K562 (cell line): ENCODE measurements around the gene RAB7A. TPM values are rescaled to one million over a fixed set of nuclear protein-coding genes. Genes with fewer than 3 reads are reported as not detected.
A peak's percentile ranks its signal among the peaks of the same experiment; 100 is the strongest.

Experiments
- ATAC-seq: fragments of 200-7000 bp; cut with Tn5 transposase; 3 replicates; pipeline ENCODE4 v1.9.1; 2020; ENCODE audit warnings: moderate library complexity
- BruUV-seq: library from RNA; stranded (reverse); fragments of 400-500 nt; replicated peaks from 2 replicates; lab custom pipeline; 2021; lab: Mats Ljungman, UMichigan
- CTCF ChIA-PET: fragments of 300-600 bp; formaldehyde crosslinking; extraction: SDS; loops from one replicate; lab custom pipeline; 2021; ENCODE audit warnings: low intra/inter-chr PET ratio; lab: Yijun Ruan, JAX
- POLR2A ChIA-PET: fragments of 300-600, 350-650 bp; sonication (Branson Sonifier 250); formaldehyde crosslinking; extraction: SDS; loops from one replicate; lab custom pipeline; 2021; ENCODE audit warnings: antibody characterized with exemption, inconsistent platforms; lab: Yijun Ruan, JAX
- DNase-seq, 4 experiments: peaks; one replicate each; pipeline versions ENCODE4 v3.0.0 to v3.0.0-alpha.2; 2011 to 2018; ENCODE audit warnings: low spot score in 3 of 4, mixed read lengths in 3 of 4; ENCODE audit errors: extremely low read depth in 1 of 4
- FAIRE-seq: peaks from 2 replicates; lab custom pipeline; 2011; peaks lifted over from hg19 to GRCh38; lab: Jason Lieb, UNC
- H2AFZ ChIP-seq: 2 replicates; pipeline ENCODE4 v1.6.0; 2011; ENCODE audit warnings: low read depth, low read length, control low read depth, inconsistent platforms
- H3K27ac ChIP-seq: fragments of 200-600 bp; 3 replicates; pipeline ENCODE4 v1.8.0; 2011; ENCODE audit warnings: low read depth, mild to moderate bottlenecking, control low read depth, inconsistent platforms, low read length, moderate library complexity, mixed read lengths; ENCODE audit errors: extremely low read depth
- H3K27me3 ChIP-seq, 2 experiments: fragments of 300-600 bp in 1 of 2; 2 replicates in 1 of 2; 3 replicates in 1 of 2; pipeline versions ENCODE4 v1.6.0 to v1.8.0; 2011; ENCODE audit warnings: inconsistent platforms in 2 of 2, low read length in 2 of 2, mild to moderate bottlenecking in 1 of 2, mixed read lengths in 1 of 2, moderate library complexity in 1 of 2; ENCODE audit not compliant: control insufficient read depth in 2 of 2, insufficient read depth in 2 of 2
- H3K36me3 ChIP-seq: fragments of 300-600 bp; 3 replicates; pipeline ENCODE4 v1.8.0; 2011; ENCODE audit warnings: mild to moderate bottlenecking, low read length, inconsistent platforms; ENCODE audit not compliant: control insufficient read depth, insufficient read depth
- H3K4me1 ChIP-seq, 2 experiments: fragments of 200-600 bp in 1 of 2; replicated peaks in 1 of 2; 2 replicates in 1 of 2; 3 replicates in 1 of 2; pipeline versions ENCODE4 v1.5.1 to v1.8.0; 2011; ENCODE audit warnings: inconsistent platforms in 2 of 2, low read length in 2 of 2, mild to moderate bottlenecking in 1 of 2, mixed read lengths in 1 of 2, moderate library complexity in 1 of 2; ENCODE audit not compliant: control insufficient read depth in 2 of 2, insufficient read depth in 2 of 2
- H3K4me2 ChIP-seq: 2 replicates; pipeline ENCODE4 v1.6.1; 2011; ENCODE audit warnings: low read length, control low read depth, inconsistent platforms, mixed read lengths; ENCODE audit not compliant: insufficient read depth
- H3K4me3 ChIP-seq: fragments of 200-600 bp; sonication (generic), shearing (Covaris generic); 2 replicates; pipeline ENCODE4 v1.5.1; 2016; ENCODE audit warnings: control low read depth, inconsistent platforms
- H3K79me2 ChIP-seq: fragments of 200-600 bp; 3 replicates; pipeline ENCODE4 v1.8.0; 2011; ENCODE audit warnings: low read length, inconsistent platforms; ENCODE audit not compliant: control insufficient read depth, insufficient read depth
- H3K9ac ChIP-seq, 2 experiments: 2 replicates each; pipeline versions ENCODE4 v1.6.0 to v1.6.1; 2011; ENCODE audit warnings: low read depth in 2 of 2, low read length in 2 of 2, control low read depth in 1 of 2, inconsistent platforms in 1 of 2, mild to moderate bottlenecking in 1 of 2, mixed read lengths in 1 of 2; ENCODE audit not compliant: insufficient read depth in 1 of 2
- H3K9me1 ChIP-seq: one replicate; pipeline ENCODE4 v1.6.0; 2011; ENCODE audit warnings: inconsistent platforms, mild to moderate bottlenecking, low read length, moderate library complexity; ENCODE audit not compliant: control insufficient read depth, insufficient read depth
- H3K9me3 ChIP-seq: replicated peaks from 2 replicates; pipeline ENCODE4 v1.5.1; 2011; ENCODE audit warnings: low read depth, low read length, inconsistent platforms; ENCODE audit not compliant: control insufficient read depth, insufficient read depth
- H4K20me1 ChIP-seq: replicated peaks from 2 replicates; pipeline ENCODE4 v1.6.1; 2011; ENCODE audit warnings: low read length, inconsistent platforms, mixed read lengths; ENCODE audit not compliant: control insufficient read depth, insufficient read depth
- BDP1 ChIP-seq: IDR thresholded peaks from 3 replicates; pipeline ENCODE4 v1.6.1; 2011; ENCODE audit not compliant: insufficient read length, insufficient read depth
- HINFP ChIP-seq: fragments of 450-650 bp; conservative IDR thresholded peaks from 2 replicates; pipeline ENCODE4 v1.6.1; 2016; ENCODE audit warnings: missing genetic modification characterization, low read depth, mild to moderate bottlenecking, control low read depth, missing compliant biosample characterization
- KDM1A ChIP-seq, 2 experiments: fragments of 450-650 bp; IDR thresholded peaks; 2 replicates each; pipeline ENCODE4 v1.6.1; 2016; ENCODE audit warnings: mild to moderate bottlenecking in 2 of 2
- NCOR1 ChIP-seq: fragments of 450-650 bp; IDR thresholded peaks from 2 replicates; pipeline ENCODE4 v1.6.1; 2016; ENCODE audit warnings: mild to moderate bottlenecking, moderate library complexity
- RREB1 ChIP-seq: fragments of 250-450 bp; sonication (Bioruptor Pico); IDR thresholded peaks from 2 replicates; pipeline ENCODE4 v1.4.0; 2020
- XRCC5 ChIP-seq: fragments of 200-400 bp; formaldehyde crosslinking; IDR thresholded peaks from 2 replicates; pipeline ENCODE4 v1.6.1; 2017; ENCODE audit warnings: low read depth, mild to moderate bottlenecking, low read length
- ZNF140 ChIP-seq: fragments of 250-450 bp; sonication (Bioruptor Pico); IDR thresholded peaks from 2 replicates; pipeline ENCODE4 v1.8.0; 2021; ENCODE audit warnings: moderate library complexity, mild to moderate bottlenecking, inconsistent platforms
- WGBS: fragments of 100-300 bp; shearing (Covaris generic); methylation state at CpG from one replicate; pipeline ENCODE4 v1.1.6; 2016; ENCODE audit warnings: low coverage, mixed read lengths; ENCODE audit not compliant: insufficient coverage; ENCODE audit errors: missing lambda C conversion rate; 5-methylcytosine and 5-hydroxymethylcytosine counted together
- in situ Hi-C: fragments of 300-500 bp; cut with MboI; formaldehyde crosslinking; loops from 4 replicates; pipeline ENCODE4 v1.15.0; 2018; ENCODE audit warnings: inconsistent platforms, mixed read lengths
- intact Hi-C: fragments of 100-400 bp; cut with micrococcal nuclease; formaldehyde crosslinking; loops from 2 replicates; pipeline ENCODE4 v1.14.2; 2022
- polyA plus RNA-seq, 8 experiments: library from polyadenylated mRNA; depleted of rRNA in 4 of 8; stranded (reverse) in 5 of 8; unstranded in 3 of 8; fragments of >200 nt; fragmentation: Nextera tagmentation in 2 of 8; fragmentation: Illumina TruSeq in 1 of 8; extraction: Ambion mirVana in 2 of 8; extraction: Trizol in 1 of 8; gene quantifications; 2 replicates each; pipeline versions ENCODE4 v1.2.1 to v1.2.3, GENCODE V29; 2011 to 2014; ENCODE audit warnings: inconsistent platforms in 1 of 8, missing spikeins in 1 of 8
- total RNA-seq, 7 experiments: library from RNA; depleted of rRNA in 6 of 7; stranded (reverse); fragments of >200 nt in 6 of 7; fragmentation: Illumina TruSeq in 2 of 7; extraction: Trizol in 2 of 7; gene quantifications; 2 replicates each; pipeline versions ENCODE4 v1.2.1 to v1.2.3, GENCODE V29; 2011 to 2021; ENCODE audit warnings: low replicate concordance in 1 of 7

Gene RAB7A
- total and polyA plus RNA-seq, 9 of the 15 experiments (the other 6 are each of a cell fraction or from before 2014, with no cell fraction given): 30.9 to 204 (median 72.8) TPM

- Histone ChIP-seq H3K79me2 (peaks cover 86% of the 10 kb centered on the region), H3K9me1 (no peaks in the 10 kb centered on the region), H3K4me1 (peaks cover 2 to 4% of the 10 kb centered on the region in 2 experiments; a peak in 3 of 5 replicates), H3K36me3 (peaks cover 34% of the 10 kb centered on the region; the same call in 2 of the 3 replicates), H4K20me1 (peaks cover 7% of the 10 kb centered on the region; the same call in 1 of the 2 replicates), H3K4me3 (no peak overlapping the region), H3K4me2 (no peak overlapping the region), H3K9ac (no peak overlapping the region), H3K9me3 (no peaks in the 10 kb centered on the region; the same call in 1 of the 2 replicates), H2AFZ (no peak overlapping the region), H3K27ac (no peak overlapping the region), H3K27me3 (no peaks in the 10 kb centered on the region)
- intact Hi-C loops: no loop called here
- ChIA-PET CTCF (no interaction called here), POLR2A (interaction anchor here (0.6 to 1.0 kb wide), 3 partner anchors 10 to 22 kb away, joined by 3 to 4 read pairs (median 3); no protein-coding TSS in a partner anchor)
- in situ Hi-C loops: no loop called here
- BruUV-seq: no TSS peak
- TF ChIP-seq RREB1 (CRISPR knock-in tag) (no peak), KDM1A (IDR thresholded peaks at IDR 0.05) (no peak), NCOR1 (no peak), XRCC5 (no peak), HINFP (tag) (no peak), BDP1 (no peak), ZNF140 (no peak)
- FAIRE-seq: no peak
- peak; percentile 46; the same call in 2 of the 3 replicates for ATAC-seq
- 100% methylated on average over 1 of the region's 3 CpGs for WGBS
- no peak for DNase-seq
These were observed 19.8 kb downstream of the RAB7A start for GRCh38 chr3:128745742-128746141.
